Neural progenitor cell (in vitro differentiated cells): ENCODE measurements around the gene ELMO1.

ENCODE experiments used
- EZH2 ChIP-seq: fragments of 200-600 bp; sonication (generic); IDR thresholded peaks from 2 replicates; pipeline ENCODE4 v1.6.1; 2017; ENCODE audit warnings: antibody characterized with exemption, mild to moderate bottlenecking, moderate library complexity
- TF ChIP-seq, protein P1 (sequence below): fragments of 200-600 bp; sonication (generic); IDR thresholded peaks from 2 replicates; pipeline ENCODE4 v1.5.1; 2017; ENCODE audit warnings: antibody characterized with exemption, mild to moderate bottlenecking

DNA sequence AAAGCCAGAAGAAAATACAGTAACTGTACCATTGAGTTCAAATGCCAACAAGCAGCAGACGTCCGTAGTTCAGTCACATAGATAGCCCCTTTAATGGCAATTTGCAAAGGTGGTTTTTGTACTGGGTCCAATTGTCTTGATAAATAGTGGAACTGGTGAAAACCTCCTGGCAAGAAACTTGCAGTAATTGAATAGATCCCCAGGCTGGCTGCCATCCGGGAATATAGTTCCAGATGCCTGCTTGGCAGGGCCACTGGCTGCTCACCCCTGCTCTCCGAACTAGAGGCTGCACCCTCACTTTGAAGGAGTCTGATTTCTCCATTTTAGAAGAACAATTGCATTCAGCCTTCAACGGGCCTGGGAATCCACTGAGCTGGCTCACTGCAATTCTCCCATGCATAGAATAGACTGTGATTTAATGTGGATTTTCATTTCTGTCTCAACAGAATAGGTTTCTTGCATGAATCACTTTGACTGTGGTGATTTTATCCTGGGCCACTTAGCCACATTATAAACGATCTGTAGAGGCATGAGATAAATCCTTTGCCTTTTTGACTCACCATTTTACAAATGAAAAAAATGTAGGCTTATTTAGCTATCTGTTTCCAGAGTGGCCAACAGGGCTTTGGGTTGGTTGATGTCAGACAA is 35.9 kb upstream of the ELMO1 start:
- TF ChIP-seq, protein P1, sequence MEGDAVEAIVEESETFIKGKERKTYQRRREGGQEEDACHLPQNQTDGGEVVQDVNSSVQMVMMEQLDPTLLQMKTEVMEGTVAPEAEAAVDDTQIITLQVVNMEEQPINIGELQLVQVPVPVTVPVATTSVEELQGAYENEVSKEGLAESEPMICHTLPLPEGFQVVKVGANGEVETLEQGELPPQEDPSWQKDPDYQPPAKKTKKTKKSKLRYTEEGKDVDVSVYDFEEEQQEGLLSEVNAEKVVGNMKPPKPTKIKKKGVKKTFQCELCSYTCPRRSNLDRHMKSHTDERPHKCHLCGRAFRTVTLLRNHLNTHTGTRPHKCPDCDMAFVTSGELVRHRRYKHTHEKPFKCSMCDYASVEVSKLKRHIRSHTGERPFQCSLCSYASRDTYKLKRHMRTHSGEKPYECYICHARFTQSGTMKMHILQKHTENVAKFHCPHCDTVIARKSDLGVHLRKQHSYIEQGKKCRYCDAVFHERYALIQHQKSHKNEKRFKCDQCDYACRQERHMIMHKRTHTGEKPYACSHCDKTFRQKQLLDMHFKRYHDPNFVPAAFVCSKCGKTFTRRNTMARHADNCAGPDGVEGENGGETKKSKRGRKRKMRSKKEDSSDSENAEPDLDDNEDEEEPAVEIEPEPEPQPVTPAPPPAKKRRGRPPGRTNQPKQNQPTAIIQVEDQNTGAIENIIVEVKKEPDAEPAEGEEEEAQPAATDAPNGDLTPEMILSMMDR, result no peak
- no peak for TF ChIP-seq EZH2
